GM18868 (cell line): ENCODE data around the gene ROBO1.

Experiments
- ATAC-seq: cut with Tn5 transposase; IDR thresholded peaks from one replicate; pipeline ENCODE4 v1.9.1; 2021; ENCODE audit warnings: mild to moderate bottlenecking, moderate library complexity; ENCODE audit not compliant: unreplicated experiment

The ROBO1 gene

DNA sequence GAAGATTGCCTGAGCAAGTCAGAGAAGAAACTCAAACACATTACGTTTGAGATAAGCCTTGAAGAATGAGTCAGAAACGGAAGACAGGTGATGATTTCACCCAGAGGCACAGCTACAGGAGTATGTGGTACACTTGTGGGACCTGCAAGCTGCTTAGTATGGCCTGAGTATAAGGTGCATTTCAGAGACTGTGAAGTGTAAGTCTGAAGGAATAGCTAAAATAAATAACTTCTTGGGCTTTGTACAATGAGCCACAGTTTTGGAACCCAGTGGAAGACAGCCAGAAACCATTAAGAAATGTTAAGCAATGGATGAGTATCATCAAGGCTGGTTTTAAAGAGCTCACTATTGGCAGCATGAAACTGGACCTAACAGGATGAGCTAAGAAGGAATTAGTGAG is 826.2 kb downstream of the ROBO1 start:
- ATAC-seq, result peak; percentile 95

GRCh38 chr3:78940626-78941025 is 827.2 kb downstream of the ROBO1 start:
- no peak for ATAC-seq

DNA sequence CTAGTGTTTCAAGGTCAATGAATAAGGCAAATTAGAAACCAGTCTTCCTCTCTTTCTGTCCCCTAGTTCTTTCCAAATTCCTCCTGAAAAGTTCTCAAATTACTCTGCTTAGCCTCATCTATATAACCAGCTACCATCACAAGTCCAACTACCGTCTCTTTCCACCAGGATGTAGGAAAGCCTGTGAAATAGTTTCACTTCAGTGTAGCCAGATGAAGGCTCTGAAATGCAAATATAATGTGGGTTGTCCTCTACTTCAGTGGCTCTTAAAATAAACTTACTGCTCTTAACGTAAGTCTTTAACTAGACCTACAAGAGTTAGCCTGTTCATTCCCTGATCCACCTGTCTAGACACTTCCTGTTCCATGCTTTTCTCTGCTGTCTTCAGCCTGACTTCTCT is 827.7 kb downstream of the ROBO1 start:
- no peak for ATAC-seq

GRCh38 chr3:78937475-78937874 is 830.3 kb downstream of the ROBO1 start:
- ATAC-seq, result no peak

- ATAC-seq, result no peak
Observed at GRCh38 chr3:78927759-78928158, 840.0 kb downstream of the ROBO1 start.

DNA sequence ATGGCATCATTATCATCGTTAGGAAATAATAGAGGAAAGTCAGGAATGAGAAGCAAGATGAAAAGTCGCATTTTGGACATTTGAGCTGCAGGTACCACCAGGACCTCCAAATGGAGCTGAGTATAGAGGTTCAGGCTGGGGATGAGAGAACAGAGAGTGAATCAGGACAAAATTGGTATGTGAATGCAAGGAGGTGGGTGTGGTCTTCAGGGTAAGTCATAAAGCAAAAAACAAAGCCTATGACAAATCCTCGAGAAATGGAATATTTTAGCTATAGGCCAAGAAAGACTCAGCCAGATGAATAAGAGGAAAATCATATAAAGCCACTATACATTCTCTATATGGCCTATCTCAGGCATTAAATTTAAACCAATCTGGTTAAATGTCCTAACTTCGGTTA is 841.3 kb downstream of the ROBO1 start:
- no peak for ATAC-seq

DNA sequence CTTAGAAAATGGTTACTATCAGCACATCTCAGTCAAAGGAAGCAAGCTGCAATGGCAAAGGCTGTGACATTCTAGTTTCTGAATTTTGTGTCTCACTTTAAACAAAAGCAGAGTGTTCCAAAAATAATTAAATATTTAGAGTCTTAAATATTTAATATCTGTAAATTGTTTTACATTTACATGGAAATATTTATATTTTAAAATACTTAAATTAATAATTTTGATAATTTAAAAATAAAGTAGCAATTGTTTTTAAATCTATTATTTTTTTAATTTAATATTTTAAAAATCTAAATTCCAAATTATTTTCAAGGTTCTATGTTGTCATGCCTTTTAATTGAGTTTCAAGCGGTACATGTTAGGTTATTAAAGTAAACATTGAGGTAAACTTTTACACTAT is 843.1 kb downstream of the ROBO1 start:
- ATAC-seq, result no peak

- peak; percentile 95 for ATAC-seq
Observed at GRCh38 chr3:78919021-78919755, 848.6 kb downstream of the ROBO1 start.

- ATAC-seq, result peak; percentile 56
Observed at GRCh38 chr3:78918361-78919020, 849.3 kb downstream of the ROBO1 start.

DNA sequence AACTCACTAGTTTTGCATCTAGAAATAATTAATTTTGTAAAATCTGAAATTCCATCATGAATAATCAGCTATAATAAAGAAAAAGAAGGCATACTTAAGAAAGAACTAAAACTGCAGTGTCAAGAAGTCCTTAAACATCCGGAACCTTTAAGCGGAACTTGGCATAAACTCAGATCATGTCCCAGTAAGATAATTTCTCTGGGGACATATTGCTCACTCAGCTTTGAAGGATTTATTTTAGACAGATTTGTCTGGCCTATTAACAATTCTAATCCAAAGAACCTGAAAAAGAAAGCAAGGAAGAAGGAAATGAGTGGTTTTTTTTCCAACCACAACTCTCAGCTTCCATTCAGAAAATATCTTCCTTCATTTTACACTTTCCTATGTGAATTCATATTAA is 850.3 kb downstream of the ROBO1 start:
- ATAC-seq, result no peak

DNA sequence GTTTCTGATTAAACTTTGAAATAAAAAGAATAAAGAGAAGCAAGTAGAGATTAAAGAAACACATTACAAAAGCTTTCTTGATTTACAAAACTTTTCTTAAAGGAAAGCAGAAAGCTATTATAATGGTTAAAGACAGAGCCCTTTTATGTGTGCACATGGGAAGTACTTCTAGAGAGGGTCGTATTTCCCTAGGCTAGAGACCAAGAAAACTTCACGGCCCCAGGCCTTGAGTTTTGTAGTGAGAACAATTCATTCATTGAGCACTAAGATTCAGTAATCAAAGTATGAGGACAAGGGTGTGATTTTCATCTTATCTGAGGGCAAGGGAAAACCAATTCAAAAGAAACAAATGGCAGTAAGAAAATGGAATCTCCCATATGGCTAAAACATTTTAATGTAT is 854.1 kb downstream of the ROBO1 start:
- no peak for ATAC-seq

- no peak for ATAC-seq
Observed at GRCh38 chr3:78912687-78913086, 855.1 kb downstream of the ROBO1 start.

DNA sequence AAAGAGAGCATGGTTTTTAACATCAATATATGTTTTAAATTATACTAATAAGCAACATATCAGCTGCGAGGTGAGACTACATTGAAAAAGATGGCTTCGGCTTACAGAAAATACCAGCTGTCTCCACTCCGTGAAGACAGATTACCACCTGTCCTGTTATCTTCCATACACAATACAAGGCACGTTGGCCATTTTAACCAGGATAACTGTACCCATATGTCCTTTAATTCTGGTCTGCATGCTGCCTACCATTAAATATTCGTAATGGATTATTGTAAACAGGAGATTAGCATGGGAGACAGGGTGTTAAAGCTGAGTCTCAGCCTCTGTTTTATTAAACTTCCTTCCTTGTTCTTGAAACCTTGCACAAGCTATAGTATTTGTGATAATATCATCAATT is 855.5 kb downstream of the ROBO1 start:
- ATAC-seq, result no peak

GRCh38 chr3:78911394-78911793 is 856.4 kb downstream of the ROBO1 start:
- ATAC-seq, result no peak

GRCh38 chr3:78908236-78908635 is 859.6 kb downstream of the ROBO1 start:
- no peak for ATAC-seq

GRCh38 chr3:78907367-78907766 is 860.4 kb downstream of the ROBO1 start:
- ATAC-seq, result no peak

- no peak for ATAC-seq
Observed at GRCh38 chr3:78906930-78907329, 860.9 kb downstream of the ROBO1 start.

- ATAC-seq, result no peak
Observed at GRCh38 chr3:78906245-78906644, 861.6 kb downstream of the ROBO1 start.

GRCh38 chr3:78905700-78906099 is 862.1 kb downstream of the ROBO1 start:
- no peak for ATAC-seq

DNA sequence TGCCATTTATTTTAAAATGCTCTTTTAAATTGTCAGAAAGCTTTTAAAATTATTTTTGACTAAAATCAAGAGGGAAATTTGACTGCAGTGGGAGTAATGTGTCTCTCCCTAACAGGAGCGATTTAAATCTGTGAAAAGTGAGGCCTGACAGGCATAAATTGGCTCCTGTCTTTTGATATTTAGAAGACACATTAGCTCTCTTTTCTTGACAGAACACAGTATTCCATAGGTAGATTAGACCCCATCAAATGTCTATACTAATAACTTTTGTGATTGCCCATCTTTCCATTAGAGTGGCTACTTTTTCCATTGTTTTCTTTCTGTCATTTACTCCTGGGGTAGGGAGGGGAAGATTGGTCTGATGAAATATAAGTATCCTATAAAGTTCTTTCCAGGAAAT is 866.3 kb downstream of the ROBO1 start:
- ATAC-seq, result no peak

- no peak for ATAC-seq
Observed at GRCh38 chr3:78900880-78901279, 866.9 kb downstream of the ROBO1 start.

DNA sequence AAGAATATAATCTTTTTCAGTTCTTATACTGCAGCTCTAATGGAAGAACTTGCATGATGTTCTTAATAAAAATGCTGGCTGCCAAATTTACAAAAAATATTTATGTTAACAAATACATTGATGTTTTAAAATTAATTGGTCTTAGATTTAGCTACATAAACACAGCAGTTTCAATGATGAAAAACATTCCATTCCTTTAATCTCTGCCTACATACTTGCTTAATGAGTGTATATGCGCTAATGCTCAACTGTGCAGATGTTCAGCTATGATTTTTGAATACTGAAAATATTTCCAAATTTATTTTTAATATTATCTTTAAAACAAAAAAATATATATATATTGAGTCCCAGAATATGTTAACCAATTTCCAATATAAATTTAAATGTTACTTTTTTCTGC is 867.4 kb downstream of the ROBO1 start:
- no peak for ATAC-seq

GRCh38 chr3:78895528-78895927 is 872.3 kb downstream of the ROBO1 start:
- no peak for ATAC-seq
